ENCODE measurements around the gene SPOCK1.
"Not testable (repeated sequence)": the region's sequence is repeated elsewhere in the genome, so short reads cannot be mapped to it uniquely, and the experiment has no call there.

Gene SPOCK1

GRCh38 chr5:137001026-137001569, 498.0 kb downstream of the SPOCK1 start:
- DNase-seq: no peak

- no peak for DNase-seq
Observed at GRCh38 chr5:136999787-137000186, 499.3 kb downstream of the SPOCK1 start.

GRCh38 chr5:136998854-136999357, 500.2 kb downstream of the SPOCK1 start:
- DNase-seq: no peak

- no peak for DNase-seq
Observed at GRCh38 chr5:136994154-136994553, 505.0 kb downstream of the SPOCK1 start.

- DNase-seq: no peak
Observed at GRCh38 chr5:136992796-136993489, 506.2 kb downstream of the SPOCK1 start.

- DNase-seq: no peak
Observed at GRCh38 chr5:136985785-136986475, 513.2 kb downstream of the SPOCK1 start.

GRCh38 chr5:136984772-136985446, 514.2 kb downstream of the SPOCK1 start:
- DNase-seq: no peak

- no peak for DNase-seq
Observed at GRCh38 chr5:136981936-136982335, 517.2 kb downstream of the SPOCK1 start.

GRCh38 chr5:136979131-136979530, 520.0 kb downstream of the SPOCK1 start:
- DNase-seq: no peak

GRCh38 chr5:136963504-136963903, 535.6 kb downstream of the SPOCK1 start:
- DNase-seq: no peak

- DNase-seq: no peak
Observed at GRCh38 chr5:136957428-136957827, 541.7 kb downstream of the SPOCK1 start.

- not testable (repeated sequence) for DNase-seq
Observed at GRCh38 chr5:136954142-136954541, 545.0 kb downstream of the SPOCK1 start.

GRCh38 chr5:136953346-136954069, 545.6 kb downstream of the SPOCK1 start:
- DNase-seq: not testable (repeated sequence)

GRCh38 chr5:136927571-136927970, 571.6 kb downstream of the SPOCK1 start:
- no peak for DNase-seq

GRCh38 chr5:136926073-136926472, 573.1 kb downstream of the SPOCK1 start:
- no peak for DNase-seq

Data from stimulated activated CD4-positive, alpha-beta T cell treated with anti-CD3 and anti-CD28 coated beads, Interleukin-2, amount 100 ng/mL, for 48 hours (primary cell).